ENCODE results near the gene FOXA1.

DNA sequence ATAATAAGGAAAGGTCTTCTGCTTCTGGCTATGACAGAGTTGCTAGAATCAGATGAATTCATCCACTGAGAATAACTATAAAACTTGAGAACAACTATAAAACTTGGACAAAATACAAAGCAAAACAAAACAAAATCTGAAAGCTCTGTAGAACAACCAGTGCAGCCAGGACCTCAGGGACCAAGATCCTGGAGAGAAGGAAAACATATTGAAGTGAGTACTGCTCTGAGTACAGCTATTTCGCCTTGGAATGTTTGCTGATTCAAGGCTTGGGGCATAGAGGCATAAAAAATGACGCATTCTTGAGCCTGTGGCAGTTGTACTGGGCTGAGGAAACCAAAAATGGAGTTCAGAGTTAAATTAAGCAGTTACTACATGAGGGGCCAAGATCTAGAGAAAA, 21.7 kb downstream of the FOXA1 start:
- TF ChIP-seq, protein P1, sequence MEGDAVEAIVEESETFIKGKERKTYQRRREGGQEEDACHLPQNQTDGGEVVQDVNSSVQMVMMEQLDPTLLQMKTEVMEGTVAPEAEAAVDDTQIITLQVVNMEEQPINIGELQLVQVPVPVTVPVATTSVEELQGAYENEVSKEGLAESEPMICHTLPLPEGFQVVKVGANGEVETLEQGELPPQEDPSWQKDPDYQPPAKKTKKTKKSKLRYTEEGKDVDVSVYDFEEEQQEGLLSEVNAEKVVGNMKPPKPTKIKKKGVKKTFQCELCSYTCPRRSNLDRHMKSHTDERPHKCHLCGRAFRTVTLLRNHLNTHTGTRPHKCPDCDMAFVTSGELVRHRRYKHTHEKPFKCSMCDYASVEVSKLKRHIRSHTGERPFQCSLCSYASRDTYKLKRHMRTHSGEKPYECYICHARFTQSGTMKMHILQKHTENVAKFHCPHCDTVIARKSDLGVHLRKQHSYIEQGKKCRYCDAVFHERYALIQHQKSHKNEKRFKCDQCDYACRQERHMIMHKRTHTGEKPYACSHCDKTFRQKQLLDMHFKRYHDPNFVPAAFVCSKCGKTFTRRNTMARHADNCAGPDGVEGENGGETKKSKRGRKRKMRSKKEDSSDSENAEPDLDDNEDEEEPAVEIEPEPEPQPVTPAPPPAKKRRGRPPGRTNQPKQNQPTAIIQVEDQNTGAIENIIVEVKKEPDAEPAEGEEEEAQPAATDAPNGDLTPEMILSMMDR (IDR thresholded peaks at IDR 0.05), result no peak
- no peak for TF ChIP-seq ZFX (IDR thresholded peaks at IDR 0.05; ENCODE audit: borderline replicate concordance)

Data from 22Rv1 (cell line).